B cell (primary cell): Measurements from ENCODE around the gene TFF2.

Source experiments
- EZH2 ChIP-seq: IDR thresholded peaks from 2 replicates; pipeline ENCODE4 v1.6.1; 2012; ENCODE audit warnings: borderline replicate concordance, low read depth, mild to moderate bottlenecking, moderate library complexity, low read length; ENCODE audit not compliant: insufficient read depth, poor library complexity, severe bottlenecking
- TF ChIP-seq, protein P1 (sequence below): fragments of 200-600 bp; IDR thresholded peaks from one replicate; pipeline ENCODE4 v1.8.0; 2022; ENCODE audit warnings: antibody characterized with exemption, mild to moderate bottlenecking

DNA sequence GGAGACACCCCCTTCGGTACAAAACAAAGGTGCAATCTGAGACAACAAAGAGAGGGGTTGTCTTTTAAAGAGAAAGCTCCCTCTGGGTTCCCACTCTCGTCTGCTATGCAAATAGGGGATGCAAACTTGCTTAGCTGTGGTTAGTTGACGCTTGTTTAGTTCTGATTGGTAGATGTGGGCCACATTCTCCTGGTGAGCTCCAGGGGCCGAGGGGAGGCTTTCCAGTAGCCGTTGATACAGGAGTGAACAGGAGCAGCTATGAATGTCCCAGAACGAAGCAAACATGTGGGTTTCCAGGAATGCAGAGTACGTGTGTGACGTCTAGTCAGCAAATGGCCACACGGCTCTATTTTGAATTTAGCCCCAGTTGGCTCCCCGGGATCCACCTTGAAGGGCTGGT is 14.7 kb downstream of the TFF2 start:
- TF ChIP-seq, protein P1, sequence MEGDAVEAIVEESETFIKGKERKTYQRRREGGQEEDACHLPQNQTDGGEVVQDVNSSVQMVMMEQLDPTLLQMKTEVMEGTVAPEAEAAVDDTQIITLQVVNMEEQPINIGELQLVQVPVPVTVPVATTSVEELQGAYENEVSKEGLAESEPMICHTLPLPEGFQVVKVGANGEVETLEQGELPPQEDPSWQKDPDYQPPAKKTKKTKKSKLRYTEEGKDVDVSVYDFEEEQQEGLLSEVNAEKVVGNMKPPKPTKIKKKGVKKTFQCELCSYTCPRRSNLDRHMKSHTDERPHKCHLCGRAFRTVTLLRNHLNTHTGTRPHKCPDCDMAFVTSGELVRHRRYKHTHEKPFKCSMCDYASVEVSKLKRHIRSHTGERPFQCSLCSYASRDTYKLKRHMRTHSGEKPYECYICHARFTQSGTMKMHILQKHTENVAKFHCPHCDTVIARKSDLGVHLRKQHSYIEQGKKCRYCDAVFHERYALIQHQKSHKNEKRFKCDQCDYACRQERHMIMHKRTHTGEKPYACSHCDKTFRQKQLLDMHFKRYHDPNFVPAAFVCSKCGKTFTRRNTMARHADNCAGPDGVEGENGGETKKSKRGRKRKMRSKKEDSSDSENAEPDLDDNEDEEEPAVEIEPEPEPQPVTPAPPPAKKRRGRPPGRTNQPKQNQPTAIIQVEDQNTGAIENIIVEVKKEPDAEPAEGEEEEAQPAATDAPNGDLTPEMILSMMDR = no peak
- no peak for TF ChIP-seq EZH2
